Measurements from ENCODE around the gene POPDC2.

DNA sequence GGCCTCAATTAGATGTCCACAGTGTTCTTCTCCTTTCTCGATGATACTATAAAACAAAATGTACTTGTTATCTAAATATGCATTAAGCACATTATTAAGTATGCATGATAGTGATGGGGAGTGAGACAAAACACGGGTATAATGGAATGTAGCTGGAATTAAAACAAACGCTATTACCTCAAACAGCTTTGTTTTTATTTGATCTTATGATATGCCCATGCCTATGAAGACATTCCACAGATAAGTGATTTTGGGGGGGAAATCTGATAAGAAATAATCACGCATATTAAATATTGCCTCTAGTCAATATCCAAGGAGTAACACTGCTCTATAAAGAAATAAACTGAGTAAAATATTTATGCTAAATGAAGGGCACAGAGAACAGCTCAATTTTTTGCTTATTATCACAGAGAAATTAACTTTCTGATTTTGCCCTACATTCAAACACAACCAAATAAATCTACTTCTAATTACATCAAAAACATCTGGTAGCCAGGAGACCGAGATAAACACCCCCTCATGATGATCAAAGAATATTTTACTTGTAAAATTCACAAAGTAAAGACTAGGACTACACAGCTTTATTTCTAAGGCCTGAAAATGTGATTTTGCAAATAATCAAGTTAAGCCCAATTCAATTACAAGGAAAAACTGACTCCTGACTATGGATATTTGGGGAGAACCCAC is 14.9 kb upstream of the POPDC2 start:
- TF ChIP-seq POLR2AphosphoS5 (IDR thresholded peaks at IDR 0.05; ENCODE audit: low read depth, low read length), result no peak
- no peak for TF ChIP-seq SIN3A (IDR thresholded peaks at IDR 0.05; ENCODE audit: borderline replicate concordance, insufficient read depth, low read length)
- no peak for TF ChIP-seq TAF1 (IDR thresholded peaks at IDR 0.05; ENCODE audit: borderline replicate concordance, insufficient read depth, low read length)

All from PFSK-1 (cell line).